SK-N-SH (cell line): ENCODE results near the gene PLCB3. TPM values are rescaled to one million over a fixed set of nuclear protein-coding genes. Genes with fewer than 3 reads are reported as not detected.

Source experiments
- CTCF ChIA-PET: fragments of 300-600, 350-600 bp; formaldehyde crosslinking; extraction: SDS; loops from one replicate; lab custom pipeline; 2021; lab: Yijun Ruan, JAX
- POLR2A ChIA-PET: fragments of 350-600 bp; sonication (Branson Sonifier 250); formaldehyde crosslinking; extraction: SDS; loops from one replicate; lab custom pipeline; 2020; ENCODE audit warnings: antibody characterized with exemption, inconsistent platforms; lab: Yijun Ruan, JAX
- DNase-seq: peaks from one replicate; pipeline ENCODE4 v3.0.0; 2012
- H2AFZ ChIP-seq: fragments of 200-600 bp; sonication (generic); 2 replicates; pipeline ENCODE4 v1.8.1; 2016; ENCODE audit warnings: antibody characterized with exemption, mild to moderate bottlenecking, low read depth
- H3F3A ChIP-seq: fragments of 200-600 bp; sonication (generic); replicated peaks from 2 replicates; pipeline ENCODE3; 2016; ENCODE audit warnings: antibody characterized with exemption, mild to moderate bottlenecking; ENCODE audit not compliant: insufficient read depth
- H3K27ac ChIP-seq, 2 experiments: fragments of 200-500 bp in 1 of 2; fragments of 200-600 bp in 1 of 2; sonication (Bioruptor generic) in 1 of 2; sonication (generic), shearing (Covaris generic) in 1 of 2; 2 replicates each; pipeline versions ENCODE4 v1.5.1 to v1.6.1; 2014 to 2016; ENCODE audit warnings: low read depth in 2 of 2, inconsistent platforms in 1 of 2, low read length in 1 of 2, mild to moderate bottlenecking in 1 of 2, mixed read lengths in 1 of 2
- H3K27me3 ChIP-seq: fragments of 200-600 bp; sonication (generic), shearing (Covaris generic); 2 replicates; pipeline ENCODE4 v1.6.1; 2016; ENCODE audit warnings: mixed run types; ENCODE audit not compliant: insufficient read depth
- H3K36me3 ChIP-seq, 2 experiments: fragments of 200-500 bp in 1 of 2; fragments of 200-600 bp in 1 of 2; sonication (Bioruptor generic) in 1 of 2; sonication (generic) in 1 of 2; replicated peaks in 1 of 2; 2 replicates each; pipeline versions ENCODE3 to v1.5.1; 2014 to 2016; ENCODE audit warnings: low read length in 1 of 2, mild to moderate bottlenecking in 1 of 2; ENCODE audit not compliant: insufficient read depth in 2 of 2, control insufficient read depth in 1 of 2
- H3K4me1 ChIP-seq, 2 experiments: fragments of 200-500 bp in 1 of 2; fragments of 200-600 bp in 1 of 2; sonication (Bioruptor generic) in 1 of 2; sonication (generic), shearing (Covaris generic) in 1 of 2; 2 replicates each; pipeline versions ENCODE4 v1.5.1 to v1.6.1; 2014 to 2016; ENCODE audit warnings: low read depth in 1 of 2, low read length in 1 of 2, mixed run types in 1 of 2; ENCODE audit not compliant: insufficient read depth in 2 of 2, control insufficient read depth in 1 of 2
- H3K4me2 ChIP-seq: fragments of 200-600 bp; sonication (generic), shearing (Covaris generic); 2 replicates; pipeline ENCODE4 v1.6.1; 2017; ENCODE audit warnings: mixed run types
- H3K4me3 ChIP-seq, 2 experiments: fragments of 200-500 bp in 1 of 2; fragments of 200-600 bp in 1 of 2; sonication (Bioruptor generic) in 1 of 2; sonication (generic), shearing (Covaris generic) in 1 of 2; 2 replicates each; pipeline versions ENCODE4 v1.5.1 to v1.8.1; 2014 to 2016; ENCODE audit warnings: low read depth in 2 of 2, inconsistent platforms in 1 of 2, low read length in 1 of 2, mild to moderate bottlenecking in 1 of 2, mixed read lengths in 1 of 2, moderate library complexity in 1 of 2
- H3K79me2 ChIP-seq: fragments of 200-600 bp; sonication (generic); 2 replicates; pipeline ENCODE4 v1.8.1; 2017; ENCODE audit warnings: mild to moderate bottlenecking; ENCODE audit not compliant: insufficient read depth
- H3K9ac ChIP-seq: fragments of 200-600 bp; sonication (generic); 2 replicates; pipeline ENCODE4 v1.6.1; 2017; ENCODE audit warnings: mixed run types
- H3K9me2 ChIP-seq: fragments of 200-600 bp; sonication (generic); 2 replicates; pipeline ENCODE4 v1.6.1; 2017; ENCODE audit warnings: mixed run types
- H3K9me3 ChIP-seq: fragments of 200-600 bp; sonication (generic); 2 replicates; pipeline ENCODE4 v1.6.1; 2017; ENCODE audit warnings: mixed run types, mild to moderate bottlenecking, moderate library complexity
- H4K20me1 ChIP-seq: fragments of 200-600 bp; sonication (generic); 2 replicates; pipeline ENCODE4 v1.6.1; 2017; ENCODE audit warnings: mild to moderate bottlenecking, mixed run types; ENCODE audit not compliant: insufficient read depth
- CTCF ChIP-seq: fragments of 200-600 bp; sonication (generic); IDR thresholded peaks from 2 replicates; pipeline ENCODE4 v1.6.1; 2017; ENCODE audit warnings: antibody characterized with exemption, mild to moderate bottlenecking, moderate library complexity
- EP300 ChIP-seq, 2 experiments: IDR thresholded peaks; 2 replicates each; pipeline versions ENCODE4 v1.4.0 to v1.6.1; 2012; ENCODE audit warnings: borderline replicate concordance in 1 of 2, low read depth in 1 of 2, low read length in 1 of 2
- FOSL2 ChIP-seq: IDR thresholded peaks from 2 replicates; pipeline ENCODE4 v1.4.0; 2012; ENCODE audit warnings: low read depth, mild to moderate bottlenecking, moderate library complexity, borderline replicate concordance
- FOXM1 ChIP-seq: IDR thresholded peaks from 2 replicates; pipeline ENCODE4 v1.4.0; 2012; ENCODE audit warnings: low read depth, mild to moderate bottlenecking
- GABPA ChIP-seq: IDR thresholded peaks from 2 replicates; pipeline ENCODE4 v1.4.0; 2012; ENCODE audit warnings: low read depth, mild to moderate bottlenecking
- JUND ChIP-seq: IDR thresholded peaks from 2 replicates; pipeline ENCODE4 v1.4.0; 2012
- MAX ChIP-seq: IDR thresholded peaks from 2 replicates; pipeline ENCODE4 v1.4.0; 2012; ENCODE audit warnings: low read depth
- POLR2AphosphoS5 ChIP-seq: IDR thresholded peaks from 2 replicates; pipeline ENCODE4 v1.6.1; 2012; ENCODE audit warnings: low read depth, low read length
- RCOR1 ChIP-seq: fragments of 150-350 bp; IDR thresholded peaks from 2 replicates; pipeline ENCODE4 v1.6.1; 2017; ENCODE audit warnings: antibody characterized with exemption, low read length
- REST ChIP-seq: IDR thresholded peaks from 2 replicates; pipeline ENCODE4 v1.6.1; 2012; ENCODE audit warnings: mild to moderate bottlenecking, low read depth, low read length, moderate library complexity
- USF1 ChIP-seq: IDR thresholded peaks from 2 replicates; pipeline ENCODE4 v1.4.0; 2012; ENCODE audit warnings: low read depth, borderline replicate concordance
- USF2 ChIP-seq: fragments of 150-350 bp; IDR thresholded peaks from 2 replicates; pipeline ENCODE4 v1.6.1; 2017; ENCODE audit warnings: antibody characterized with exemption, low read length, low read depth, borderline replicate concordance
- WGBS: methylation state at CpG from one replicate; pipeline ENCODE4 v1.1.6; 2017; ENCODE audit warnings: low lambda C conversion rate; 5-methylcytosine and 5-hydroxymethylcytosine counted together
- polyA plus RNA-seq, 3 experiments: library from polyadenylated mRNA; depleted of rRNA; stranded (reverse); fragments of >200 nt; gene quantifications; 2 replicates each; pipeline ENCODE4 v1.2.3, GENCODE V29; 2012

PLCB3 gene
- polyA plus RNA-seq, 1 of the 3 experiments (the other 2 are of a cell fraction), result 30.4 TPM

- no peak for TF ChIP-seq USF2
- no peak for TF ChIP-seq CTCF
- TF ChIP-seq MAX, result no peak
- no peak for TF ChIP-seq FOXM1
These were observed 22.1 kb upstream of the PLCB3 start (continued) for GRCh38 chr11:64229090-64229743.

- H3K4me1 ChIP-seq, result peaks cover 15 to 54% of the 10 kb centered on the region in 2 experiments; a peak in 2 of 4 replicates
- H3K36me3 ChIP-seq, result peaks cover 0 to 4% of the 10 kb centered on the region in 2 experiments
- H3K79me2 ChIP-seq, result peaks cover 50% of the 10 kb centered on the region
- H3K9me3 ChIP-seq, result no peaks in the 10 kb centered on the region
- 74% methylated on average over 13 of the region's 13 CpGs for WGBS
- peak overlapping the region; percentile 73 to 75 for H3K4me3 ChIP-seq
- DNase-seq, result no peak
- H3K27me3 ChIP-seq, result no peaks in the 10 kb centered on the region
- peak overlapping the region; percentile 54 to 60; a peak in 3 of 4 replicates for H3K27ac ChIP-seq
- POLR2A ChIA-PET, result interaction anchor here (0.8 to 1.2 kb wide), 2 partner anchors 10 to 11 kb away, joined by 3 read pairs; partner anchors contain the start of gene FKBP2
- 0 out of 2 replicates have a peak, but pooled peaks have one; percentile 3 for TF ChIP-seq JUND
- TF ChIP-seq EP300 (IDR thresholded peaks at IDR 0.05; ENCODE audit: borderline replicate concordance in 1 of 2, low read depth in 1 of 2, low read length in 1 of 2), result no peak
- no peaks in the 10 kb centered on the region for H3K9me2 ChIP-seq
- H4K20me1 ChIP-seq, result no peaks in the 10 kb centered on the region
- no peak overlapping the region for H2AFZ ChIP-seq
- H3K4me2 ChIP-seq, result peak overlapping the region; percentile 90
- CTCF ChIA-PET, result interaction anchor here (1.5 kb wide), 1 partner anchor 16 kb away, joined by 5 read pairs; no protein-coding TSS in a partner anchor
- peaks cover 20% of the 10 kb centered on the region for H3F3A ChIP-seq
- H3K9ac ChIP-seq, result no peak overlapping the region
These were observed 21.6 kb upstream of the PLCB3 start for GRCh38 chr11:64229744-64230170.

GRCh38 chr11:64230171-64230984, 21.0 kb upstream of the PLCB3 start, which contains the start of gene DNAJC4:
Gene DNAJC4 (plus strand): TSS chr11:64230548. CDS start chr11:64230855, 307 bp downstream.
- DNase-seq, result peak; percentile 93
- ChIA-PET CTCF (interaction anchor here (1.5 to 2.3 kb wide), 2 partner anchors 15 to 74 kb away, joined by 5 read pairs; partner anchors contain the start of gene ESRRA), POLR2A (interaction anchor here (0.8 to 1.2 kb wide), 3 partner anchors 10 to 16 kb away, joined by 3 read pairs; partner anchors contain the start of genes FKBP2 and PPP1R14B)
- Histone ChIP-seq H4K20me1 (no peaks in the 10 kb centered on the region), H3K9me3 (no peaks in the 10 kb centered on the region), H3K79me2 (peaks cover 50% of the 10 kb centered on the region), H3K27me3 (no peaks in the 10 kb centered on the region), H3F3A (peaks cover 20% of the 10 kb centered on the region), H3K27ac (peak within 1 kb of the TSS; percentile 54 to 92; a peak in 3 of 4 replicates), H3K4me1 (peaks cover 17 to 52% of the 10 kb centered on the region in 2 experiments; a peak in 2 of 4 replicates), H3K4me3 (peak within 1 kb of the TSS; percentile 73 to 75), H3K9me2 (no peaks in the 10 kb centered on the region), H3K36me3 (peaks cover 0 to 4% of the 10 kb centered on the region in 2 experiments), H2AFZ (peak within 1 kb of the TSS; percentile 82; the same call in 1 of the 2 replicates), H3K9ac (peak within 1 kb of the TSS; percentile 77), H3K4me2 (peak within 1 kb of the TSS; percentile 90)
- WGBS, result 2% methylated on average over 28 of the region's 62 CpGs
- TF ChIP-seq POLR2AphosphoS5 (0 out of 2 replicates have a peak, but pooled peaks have one; percentile 32), MAX (no peak), EP300 (IDR thresholded peaks at IDR 0.05; ENCODE audit: borderline replicate concordance in 1 of 2, low read depth in 1 of 2, low read length in 1 of 2) (no peak), FOSL2 (no peak), REST (no peak), GABPA (no peak), USF1 (no peak), RCOR1 (no peak)
